ENCODE results near the gene ACSM6.

DNA sequence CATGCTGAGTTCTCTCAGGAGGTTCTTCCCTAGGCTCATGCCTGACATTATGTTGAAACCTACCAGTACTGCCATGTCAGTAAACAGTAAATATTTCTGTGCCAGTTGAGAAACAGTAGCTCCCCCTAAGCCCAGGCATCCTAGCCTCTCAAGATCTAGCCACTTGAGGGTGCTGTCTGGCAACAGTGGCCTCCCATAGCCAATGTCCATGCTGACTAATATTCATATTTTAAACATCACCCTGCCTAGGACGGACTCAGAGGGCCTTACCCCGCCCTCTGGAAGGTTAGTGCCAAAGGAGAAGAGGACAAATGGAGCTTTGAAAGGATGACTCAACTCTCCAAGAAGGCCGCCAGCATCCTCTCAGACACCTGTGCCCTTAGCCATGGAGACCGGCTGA, 7.7 kb downstream of the ACSM6 start:
- TF ChIP-seq, protein P1, sequence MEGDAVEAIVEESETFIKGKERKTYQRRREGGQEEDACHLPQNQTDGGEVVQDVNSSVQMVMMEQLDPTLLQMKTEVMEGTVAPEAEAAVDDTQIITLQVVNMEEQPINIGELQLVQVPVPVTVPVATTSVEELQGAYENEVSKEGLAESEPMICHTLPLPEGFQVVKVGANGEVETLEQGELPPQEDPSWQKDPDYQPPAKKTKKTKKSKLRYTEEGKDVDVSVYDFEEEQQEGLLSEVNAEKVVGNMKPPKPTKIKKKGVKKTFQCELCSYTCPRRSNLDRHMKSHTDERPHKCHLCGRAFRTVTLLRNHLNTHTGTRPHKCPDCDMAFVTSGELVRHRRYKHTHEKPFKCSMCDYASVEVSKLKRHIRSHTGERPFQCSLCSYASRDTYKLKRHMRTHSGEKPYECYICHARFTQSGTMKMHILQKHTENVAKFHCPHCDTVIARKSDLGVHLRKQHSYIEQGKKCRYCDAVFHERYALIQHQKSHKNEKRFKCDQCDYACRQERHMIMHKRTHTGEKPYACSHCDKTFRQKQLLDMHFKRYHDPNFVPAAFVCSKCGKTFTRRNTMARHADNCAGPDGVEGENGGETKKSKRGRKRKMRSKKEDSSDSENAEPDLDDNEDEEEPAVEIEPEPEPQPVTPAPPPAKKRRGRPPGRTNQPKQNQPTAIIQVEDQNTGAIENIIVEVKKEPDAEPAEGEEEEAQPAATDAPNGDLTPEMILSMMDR (IDR thresholded peaks at IDR 0.05): no peak
- TF ChIP-seq POLR2A (IDR thresholded peaks at IDR 0.05): no peak
